DMS79 (cell line): ENCODE results near the gene ZFP62.

ENCODE experiments used
- DNase-seq: peaks from one replicate; lab custom pipeline; 2025; lab: John Stamatoyannopoulos, UW

The ZFP62 gene

GRCh38 chr5:180810210-180810958, 50.7 kb downstream of the ZFP62 start:
- peak; percentile 67 for DNase-seq

DNA sequence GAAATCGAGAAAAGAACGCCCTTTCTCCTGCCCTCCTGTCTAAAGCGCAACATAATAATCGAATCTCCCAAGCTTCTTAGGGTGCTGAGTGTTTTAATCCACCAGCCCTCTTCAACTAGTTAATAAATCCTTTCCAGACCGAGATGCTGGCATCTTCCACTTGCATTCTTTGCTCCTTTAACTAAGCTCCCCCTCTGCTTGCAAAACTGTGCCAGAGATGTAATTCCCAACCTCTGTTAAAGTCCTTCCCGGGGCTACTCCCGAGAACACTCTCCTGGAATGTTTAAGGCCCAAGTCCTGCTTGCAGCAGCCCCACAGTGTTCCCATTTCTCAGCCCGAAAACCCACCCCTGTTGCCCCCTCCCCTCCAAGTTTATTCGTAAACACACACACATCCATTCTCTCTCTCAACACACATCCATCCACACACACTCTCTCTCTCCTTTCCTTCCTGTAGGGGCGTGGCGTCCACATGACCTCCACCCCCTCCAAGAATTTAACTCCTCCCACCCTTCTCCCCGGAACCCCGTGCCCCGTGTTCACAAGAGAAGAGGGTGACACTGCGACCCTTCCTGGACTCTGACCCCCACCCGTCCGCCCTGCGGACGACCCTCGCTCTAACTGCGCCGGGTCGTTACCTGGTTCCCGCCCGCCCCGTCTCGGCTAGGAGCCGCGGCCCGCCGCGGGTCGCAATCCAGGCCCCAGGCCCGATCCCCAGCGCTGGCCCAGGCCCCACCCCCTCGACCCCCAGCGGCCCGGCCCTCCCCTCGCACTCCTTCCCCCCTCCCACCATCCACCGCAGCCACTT, 51.5 kb downstream of the ZFP62 start:
- DNase-seq: peak; percentile 13

DNA sequence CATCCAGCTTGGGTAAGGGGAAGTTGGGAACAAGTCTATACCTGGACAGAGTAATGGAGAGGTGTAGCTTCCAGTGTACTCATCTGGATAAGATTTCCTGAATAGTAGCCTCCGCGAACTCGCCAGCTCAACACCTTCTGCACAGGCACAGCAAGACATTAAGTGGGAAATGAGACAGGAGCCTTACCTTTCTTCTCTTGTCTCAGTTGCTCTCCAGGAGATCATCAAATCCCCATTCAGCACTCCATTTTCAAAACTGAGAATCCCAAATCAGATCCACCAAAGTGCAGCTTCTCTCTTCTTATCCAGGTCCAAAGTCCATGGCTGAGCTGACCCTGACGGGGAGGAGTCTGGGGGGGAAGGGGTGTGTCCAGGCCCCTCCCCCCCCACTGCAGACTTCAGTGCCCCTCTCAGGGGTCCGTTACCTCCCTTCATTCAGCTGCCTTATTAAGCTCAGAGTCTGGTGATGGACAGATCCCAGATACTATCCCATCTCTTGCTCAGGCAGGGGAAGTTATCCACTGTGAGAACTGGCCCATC, 52.5 kb downstream of the ZFP62 start:
- DNase-seq: no peak

- DNase-seq: no peak
Measured at GRCh38 chr5:180807654-180808414, 53.2 kb downstream of the ZFP62 start.

DNA sequence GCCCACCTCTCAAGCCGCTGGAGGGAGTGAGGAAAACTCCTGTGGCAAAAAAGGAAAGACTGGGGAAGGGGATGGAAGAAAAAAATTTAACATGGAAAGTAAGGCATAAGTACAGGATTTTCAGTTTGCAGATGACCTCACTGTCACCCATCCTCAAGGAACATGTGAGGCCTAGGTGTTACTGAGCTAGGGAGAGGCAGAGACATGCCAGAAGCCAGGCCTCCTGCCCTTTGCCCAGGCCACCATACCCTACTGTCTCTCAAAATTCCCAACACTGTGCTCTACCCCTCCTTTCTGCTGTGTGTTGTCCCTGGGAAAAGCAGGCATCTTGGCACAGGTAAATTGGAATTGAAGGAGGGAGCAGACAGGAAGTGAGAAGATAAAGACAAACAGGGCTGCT, 54.0 kb downstream of the ZFP62 start:
- DNase-seq: no peak

- no peak for DNase-seq
Measured at GRCh38 chr5:180806351-180807011, 54.6 kb downstream of the ZFP62 start.

GRCh38 chr5:180804129-180804618, 56.9 kb downstream of the ZFP62 start:
- DNase-seq: no peak

DNA sequence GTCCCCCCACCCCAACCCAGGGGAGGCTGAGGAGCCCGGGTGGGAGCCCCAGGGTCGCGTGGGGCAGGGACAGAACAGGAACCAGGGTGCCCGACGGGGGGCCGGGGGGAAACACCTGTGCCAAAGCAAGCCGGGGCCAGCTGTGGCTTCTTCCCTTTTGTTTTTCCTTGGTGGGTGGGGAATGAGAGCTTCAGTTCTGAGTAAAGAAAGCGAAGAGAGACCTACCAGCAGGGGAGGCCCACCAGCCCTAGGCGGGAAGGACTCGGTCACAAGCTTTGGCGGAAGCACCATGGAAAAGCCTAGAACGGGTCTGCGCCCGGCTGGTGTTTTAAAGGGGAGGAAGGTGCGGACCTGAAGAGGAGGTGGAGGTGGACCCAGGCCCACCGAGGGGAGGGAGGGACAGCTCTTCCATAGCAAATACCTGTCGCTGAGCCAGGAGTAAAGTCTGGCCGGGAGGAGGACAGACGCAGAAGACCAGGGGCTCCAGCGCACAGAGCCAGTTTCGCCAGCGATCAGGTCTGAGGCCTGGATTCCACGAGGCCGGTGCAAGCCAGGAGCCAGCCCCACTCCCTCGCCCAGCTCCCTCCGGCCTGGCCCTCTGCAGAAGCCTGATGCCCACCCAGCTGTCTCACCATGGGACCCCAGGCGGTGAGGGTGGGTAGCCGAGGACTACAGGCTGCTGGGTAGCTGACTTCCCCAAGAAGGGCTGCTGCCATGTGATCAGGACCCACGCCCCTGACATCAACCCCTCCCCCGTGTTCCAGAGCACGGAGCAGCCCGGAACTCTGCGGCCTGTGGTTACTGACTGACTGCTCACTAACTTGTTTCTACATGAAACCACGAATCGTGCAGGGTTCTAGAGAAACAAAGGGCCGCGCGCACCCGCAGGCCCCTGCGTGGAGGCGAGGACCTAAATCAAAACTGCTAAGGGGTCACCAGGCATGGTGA, 57.6 kb downstream of the ZFP62 start:
- DNase-seq: no peak

GRCh38 chr5:180802325-180803180, 58.5 kb downstream of the ZFP62 start, which contains the start of gene MGAT1:
TSS of gene MGAT1 (minus strand) at chr5:180802806. CDS start at chr5:180792971, 9,835 bp downstream.
- no peak for DNase-seq

GRCh38 chr5:180801596-180802324, 59.3 kb downstream of the ZFP62 start:
- DNase-seq: no peak

- DNase-seq: no peak
Measured at GRCh38 chr5:180799902-180800801, 60.9 kb downstream of the ZFP62 start.

- DNase-seq: no peak
Measured at GRCh38 chr5:180799194-180799593, 61.9 kb downstream of the ZFP62 start.

GRCh38 chr5:180798193-180798592, 62.9 kb downstream of the ZFP62 start:
- no peak for DNase-seq
